Spleen (tissue), 7 donors: ENCODE results near the gene COL25A1.

Experiments used
- POLR2A ChIP-seq, 3 donors: fragments of 450-650 bp; IDR thresholded peaks; one replicate each; pipeline ENCODE4 v1.5.1; 2017; ENCODE audit warnings: antibody characterized with exemption in 3 of 3, mild to moderate bottlenecking in 1 of 3
- POLR2AphosphoS5 ChIP-seq, 3 donors: sonication (generic); formaldehyde crosslinking; IDR thresholded peaks; one replicate each; pipeline ENCODE4 v1.5.1; 2017; ENCODE audit warnings: antibody characterized with exemption in 3 of 3
- TF ChIP-seq, protein P1 (sequence below), 11 experiments: fragments of 200-600 bp in 7 of 11; fragments of 450-650 bp in 4 of 11; sonication (generic) in 4 of 11; IDR thresholded peaks in 8 of 11; conservative IDR thresholded peaks in 3 of 11; 1 replicate in 7 of 11; 2 replicates in 4 of 11; pipeline versions ENCODE4 v1.4.0 to v1.8.0; 2016 to 2021; ENCODE audit warnings: antibody characterized with exemption in 11 of 11, inconsistent platforms in 4 of 11, mild to moderate bottlenecking in 1 of 11
- donor health status: DM: no; HTN: no; CAD: no; lungs with moderate emphysema.
- donor health status: DM: no; HTN: no; CAD: no.
- donor health status: DM: no; HTN: no; CAD: no.

DNA sequence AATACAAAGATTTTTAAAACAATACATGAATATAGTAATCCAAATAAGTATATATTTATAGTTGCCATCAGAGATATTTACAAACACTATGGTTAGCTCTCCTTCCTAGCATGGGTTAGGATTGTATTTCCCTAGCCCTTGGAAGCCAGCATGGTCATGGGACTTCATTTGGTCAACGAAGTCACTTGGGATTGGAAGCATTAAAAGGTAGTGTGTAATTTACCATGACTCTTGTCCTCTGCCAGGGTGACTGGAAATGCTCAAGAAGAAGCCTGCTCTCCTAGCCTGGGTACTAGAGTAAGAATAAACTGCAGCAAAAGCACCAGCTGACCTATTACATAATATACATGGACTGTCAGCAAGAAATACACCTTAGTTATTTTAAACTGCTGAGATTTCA lies 102.9 kb downstream of the COL25A1 start:
- TF ChIP-seq, protein P1, sequence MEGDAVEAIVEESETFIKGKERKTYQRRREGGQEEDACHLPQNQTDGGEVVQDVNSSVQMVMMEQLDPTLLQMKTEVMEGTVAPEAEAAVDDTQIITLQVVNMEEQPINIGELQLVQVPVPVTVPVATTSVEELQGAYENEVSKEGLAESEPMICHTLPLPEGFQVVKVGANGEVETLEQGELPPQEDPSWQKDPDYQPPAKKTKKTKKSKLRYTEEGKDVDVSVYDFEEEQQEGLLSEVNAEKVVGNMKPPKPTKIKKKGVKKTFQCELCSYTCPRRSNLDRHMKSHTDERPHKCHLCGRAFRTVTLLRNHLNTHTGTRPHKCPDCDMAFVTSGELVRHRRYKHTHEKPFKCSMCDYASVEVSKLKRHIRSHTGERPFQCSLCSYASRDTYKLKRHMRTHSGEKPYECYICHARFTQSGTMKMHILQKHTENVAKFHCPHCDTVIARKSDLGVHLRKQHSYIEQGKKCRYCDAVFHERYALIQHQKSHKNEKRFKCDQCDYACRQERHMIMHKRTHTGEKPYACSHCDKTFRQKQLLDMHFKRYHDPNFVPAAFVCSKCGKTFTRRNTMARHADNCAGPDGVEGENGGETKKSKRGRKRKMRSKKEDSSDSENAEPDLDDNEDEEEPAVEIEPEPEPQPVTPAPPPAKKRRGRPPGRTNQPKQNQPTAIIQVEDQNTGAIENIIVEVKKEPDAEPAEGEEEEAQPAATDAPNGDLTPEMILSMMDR (IDR thresholded peaks at IDR 0.05 in 8 of 11, conservative IDR thresholded peaks at IDR 0.05 in 3 of 11): no peak
- TF ChIP-seq POLR2AphosphoS5 (IDR thresholded peaks at IDR 0.05) (no peak), POLR2A (IDR thresholded peaks at IDR 0.05) (no peak)
